Pancreas (tissue), 10 donors: Measurements from ENCODE around the gene NCAM2. TPM values are rescaled to one million over a fixed set of nuclear protein-coding genes. Genes with fewer than 3 reads are reported as not detected.

Experiments
- ATAC-seq, 4 donors: fragments of 200-7000 bp; cut with Tn5 transposase; one replicate each; pipeline versions ENCODE4 v1.8.0 to v1.9.1; 2020; ENCODE audit warnings: mild to moderate bottlenecking in 4 of 4, moderate library complexity in 4 of 4
- DNase-seq, 6 donors: peaks; one replicate each; pipeline ENCODE4 v3.0.0-alpha.2; 2020
- FAIRE-seq: peaks from 2 replicates; lab custom pipeline; 2012; peaks lifted over from hg19 to GRCh38; lab: Jason Lieb, UNC
- H3K27ac ChIP-seq, 4 donors: fragments of 200-600 bp; sonication (generic); 1 replicate in 3 of 4; 2 replicates in 1 of 4; pipeline versions ENCODE4 v1.5.0 to v1.8.0; 2020
- H3K27me3 ChIP-seq, 4 donors: fragments of 200-600 bp; one replicate each; pipeline ENCODE4 v1.8.0; 2021
- H3K36me3 ChIP-seq, 3 donors: fragments of 200-600 bp; sonication (generic) in 1 of 3; one replicate each; pipeline versions ENCODE4 v1.5.0 to v1.8.0; 2020 to 2021
- H3K4me1 ChIP-seq, 3 donors: fragments of 200-600 bp; one replicate each; pipeline ENCODE4 v1.8.0; 2021
- H3K4me3 ChIP-seq, 4 donors: fragments of 200-600 bp; sonication (generic) in 2 of 4; one replicate each; pipeline versions ENCODE4 v1.5.0 to v1.8.0; 2020 to 2021
- H3K9me3 ChIP-seq, 4 donors: fragments of 200-600 bp; one replicate each; pipeline ENCODE4 v1.8.0; 2021
- WGBS, 2 donors: extraction: QIAGEN DNeasy Blood & Tissue Kit; methylation state at CpG; one replicate each; pipeline ENCODE4 v1.1.7; 2013; 5-methylcytosine and 5-hydroxymethylcytosine counted together
- intact Hi-C, 3 donors: fragments of 100-400 bp; cut with DNase I; formaldehyde crosslinking; loops; one replicate each; pipeline versions ENCODE4 v1.11.1 to v1.14.2; 2022
- polyA plus RNA-seq, 2 donors: library from polyadenylated mRNA; stranded (reverse); fragments of 200-250 nt; gene quantifications; one replicate each; pipeline ENCODE4 v1.2.3, GENCODE V29; 2013
- total RNA-seq, 6 donors: library from RNA; stranded (reverse); fragmentation: NEBNext Ultra II Directional in 4 of 6; extraction: Animal tissue kit (Norgen Biotek cat#: 25700) in 4 of 6; gene quantifications; one replicate each; pipeline versions ENCODE4 v1.2.1 to v1.2.4, GENCODE V29; 2021 to 2023
- TF ChIP-seq, protein P1 (sequence below), 4 donors: fragments of 200-600 bp; sonication (generic) in 3 of 4; IDR thresholded peaks; one replicate each; pipeline versions ENCODE4 v1.5.0 to v1.8.0; 2021; ENCODE audit warnings: antibody characterized with exemption in 4 of 4
- donor health status: healthy with polysubstance abuse.
- donor health status: DM: no; HTN: no; CAD: no; lungs with moderate emphysema.
- donor health status: DM: no; HTN: no; CAD: no.
- donor health status: control.
- donor health status: control.
- donor health status: Bipolar disorder and iron deficiency.
- donor health status: DM: yes; HTN: yes; CAD: no.
- donor health status: DM: no; HTN: no; CAD: no.
- donor health status: DM: no; HTN: no; CAD: no.
- donor health status: DM: yes; HTN: yes; CAD: no.

NCAM2 gene
- total and polyA plus RNA-seq, 8 donors, result under 0.01 to 1.0 (median 0.27) TPM

DNA sequence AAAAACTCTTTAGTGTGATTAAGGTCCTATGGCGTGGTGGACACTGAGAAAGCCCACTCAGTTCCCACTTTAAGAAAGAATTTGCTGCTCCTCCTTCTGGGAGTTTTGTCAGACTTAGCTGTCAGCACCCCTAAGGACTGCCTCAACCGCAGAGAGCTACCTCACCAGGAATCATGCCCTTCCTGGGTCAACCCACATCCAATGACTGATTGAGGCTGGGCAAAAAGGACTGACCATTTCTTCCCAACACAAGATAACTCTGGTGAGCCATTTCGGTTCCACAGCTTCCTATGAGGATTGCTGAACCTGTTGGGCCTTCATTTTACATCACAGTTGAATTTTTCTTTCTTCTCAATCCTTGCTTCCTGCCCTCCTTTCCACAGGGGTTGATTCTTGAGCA, 197.9 kb downstream of the NCAM2 start:
- H3K36me3 ChIP-seq, result no peaks in the 10 kb centered on the region
- no peaks in the 10 kb centered on the region for H3K4me1 ChIP-seq
- TF ChIP-seq, protein P1, sequence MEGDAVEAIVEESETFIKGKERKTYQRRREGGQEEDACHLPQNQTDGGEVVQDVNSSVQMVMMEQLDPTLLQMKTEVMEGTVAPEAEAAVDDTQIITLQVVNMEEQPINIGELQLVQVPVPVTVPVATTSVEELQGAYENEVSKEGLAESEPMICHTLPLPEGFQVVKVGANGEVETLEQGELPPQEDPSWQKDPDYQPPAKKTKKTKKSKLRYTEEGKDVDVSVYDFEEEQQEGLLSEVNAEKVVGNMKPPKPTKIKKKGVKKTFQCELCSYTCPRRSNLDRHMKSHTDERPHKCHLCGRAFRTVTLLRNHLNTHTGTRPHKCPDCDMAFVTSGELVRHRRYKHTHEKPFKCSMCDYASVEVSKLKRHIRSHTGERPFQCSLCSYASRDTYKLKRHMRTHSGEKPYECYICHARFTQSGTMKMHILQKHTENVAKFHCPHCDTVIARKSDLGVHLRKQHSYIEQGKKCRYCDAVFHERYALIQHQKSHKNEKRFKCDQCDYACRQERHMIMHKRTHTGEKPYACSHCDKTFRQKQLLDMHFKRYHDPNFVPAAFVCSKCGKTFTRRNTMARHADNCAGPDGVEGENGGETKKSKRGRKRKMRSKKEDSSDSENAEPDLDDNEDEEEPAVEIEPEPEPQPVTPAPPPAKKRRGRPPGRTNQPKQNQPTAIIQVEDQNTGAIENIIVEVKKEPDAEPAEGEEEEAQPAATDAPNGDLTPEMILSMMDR (IDR thresholded peaks at IDR 0.05), result no peak
- H3K27ac ChIP-seq, result no peak overlapping the region
- WGBS, 2 donors, result 41 to 43% methylated on average over 3 of the region's 3 CpGs
- H3K27me3 ChIP-seq, result no peaks in the 10 kb centered on the region
- no peak for DNase-seq
- no peak overlapping the region for H3K4me3 ChIP-seq
- ATAC-seq, result no peak
- no peak for FAIRE-seq
- intact Hi-C loops, result no loop called here
- H3K9me3 ChIP-seq, result no peaks in the 10 kb centered on the region

DNA sequence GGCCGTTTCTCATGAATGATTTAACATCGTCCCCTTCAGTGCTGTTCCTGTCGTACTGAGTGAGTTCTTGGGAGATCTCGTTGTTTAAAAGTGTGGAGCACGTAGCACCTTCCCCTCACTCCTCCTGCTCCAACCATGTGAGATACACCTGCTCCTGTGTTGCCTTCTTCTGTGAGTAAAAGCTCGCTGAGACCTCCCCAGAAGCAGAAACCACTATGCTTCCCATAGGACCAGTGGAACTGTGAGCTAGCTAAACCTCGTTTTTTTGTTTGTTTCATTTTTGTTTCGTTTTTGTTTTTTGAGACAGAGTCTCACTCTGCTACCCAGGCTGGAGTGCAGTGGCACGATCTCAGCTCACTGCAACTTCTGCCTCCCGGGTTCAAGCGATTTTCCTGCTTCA, 198.6 kb downstream of the NCAM2 start:
- Histone ChIP-seq H3K4me1 (no peaks in the 10 kb centered on the region), H3K9me3 (no peaks in the 10 kb centered on the region), H3K27ac (no peak overlapping the region), H3K4me3 (no peak overlapping the region), H3K27me3 (no peaks in the 10 kb centered on the region), H3K36me3 (no peaks in the 10 kb centered on the region)
- FAIRE-seq, result no peak
- 54 to 61% methylated on average over 11 of the region's 11 CpGs for WGBS, 2 donors
- intact Hi-C loops, result no loop called here
- DNase-seq, result no peak
- TF ChIP-seq, protein P1 (IDR thresholded peaks at IDR 0.05), result no peak
- no peak for ATAC-seq

DNA sequence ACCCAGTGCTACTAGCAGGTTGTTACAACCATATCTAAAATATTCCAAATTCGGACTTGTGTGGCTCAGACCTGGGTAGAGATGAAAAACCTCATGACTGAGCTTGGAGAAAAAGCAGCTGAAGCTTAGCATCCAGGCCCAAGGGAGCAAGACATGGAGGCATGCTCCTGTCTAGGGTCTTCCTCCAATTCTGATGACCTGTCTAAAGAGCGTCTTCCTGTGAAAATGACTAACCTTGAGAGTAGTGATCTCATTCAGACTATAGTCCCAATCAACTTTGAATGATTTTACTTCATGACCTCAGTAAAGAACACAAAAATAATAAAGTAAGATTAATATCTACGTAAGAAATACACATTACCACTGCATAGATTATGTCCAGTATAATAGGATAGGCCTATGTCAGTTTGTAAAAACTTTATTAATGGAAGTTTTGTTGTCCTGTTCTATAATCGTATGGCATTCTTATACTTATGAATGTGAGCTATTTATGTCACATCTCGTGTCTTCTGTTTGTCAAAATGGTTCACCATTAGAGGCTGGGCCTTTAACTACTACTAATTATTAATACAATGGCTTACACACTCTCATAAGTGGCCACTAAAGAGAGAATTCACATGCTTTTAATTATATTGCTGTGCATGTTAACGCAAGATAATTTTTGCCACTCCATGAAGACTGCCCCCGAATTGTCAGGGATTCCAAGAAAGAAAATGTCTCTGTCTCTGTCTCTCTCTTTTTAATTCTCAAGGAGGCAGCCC, 201.3 kb downstream of the NCAM2 start:
- TF ChIP-seq, protein P1 (IDR thresholded peaks at IDR 0.05), result no peak
- Histone ChIP-seq H3K27me3 (no peaks in the 10 kb centered on the region), H3K9me3 (no peaks in the 10 kb centered on the region), H3K36me3 (no peaks in the 10 kb centered on the region), H3K27ac (peak overlapping the region in 1 of 4 donors; percentile 17), H3K4me3 (no peak overlapping the region), H3K4me1 (no peaks in the 10 kb centered on the region)
- DNase-seq (no peak), ATAC-seq (no peak), FAIRE-seq (no peak)
- WGBS, 2 donors, result 56 to 64% methylated on average over 7 of the region's 7 CpGs
- intact Hi-C loops, result no loop called here

DNA sequence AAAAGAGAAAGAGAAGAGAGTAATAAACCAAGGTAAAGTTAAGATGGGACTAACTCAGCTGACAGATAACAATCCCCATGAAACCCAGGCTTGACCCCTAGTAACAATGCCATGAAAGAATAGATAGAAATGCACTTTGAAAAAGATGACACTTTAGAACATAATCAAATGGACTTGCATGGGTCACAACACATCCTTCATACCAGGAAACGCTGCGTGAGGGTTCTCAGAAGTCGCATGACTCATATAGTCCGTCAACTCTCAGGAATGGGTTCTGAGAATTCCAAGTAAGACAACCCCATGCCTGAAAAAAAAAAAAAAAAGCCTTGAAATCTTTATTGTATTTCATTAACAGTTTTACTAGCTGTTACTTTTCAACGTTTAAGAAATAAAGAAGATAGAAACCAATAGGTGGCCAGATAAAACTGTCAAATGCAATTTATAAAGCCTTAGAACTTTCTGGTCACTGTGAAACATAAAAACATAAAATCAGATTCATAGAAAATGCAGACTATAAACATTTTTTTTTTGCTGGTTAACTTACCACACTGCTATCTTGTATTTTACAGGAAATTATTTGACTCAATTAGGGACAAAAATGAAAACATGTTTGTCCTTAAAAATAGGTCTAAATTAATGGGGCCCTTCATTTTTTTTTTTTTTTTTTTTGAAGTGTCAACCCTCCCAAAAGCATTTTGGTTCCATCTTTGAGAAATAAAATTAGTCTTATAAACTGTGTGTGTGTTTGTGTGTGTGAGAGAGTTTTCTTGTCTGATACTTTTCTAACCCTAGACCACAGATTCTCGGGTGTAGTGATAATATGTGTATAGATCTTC, 202.1 kb downstream of the NCAM2 start:
- intact Hi-C loops, result no loop called here
- no peaks in the 10 kb centered on the region for H3K36me3 ChIP-seq
- ATAC-seq (peak in 3 of 4 donors; percentile 24 to 87 (median 62)), FAIRE-seq (peak; percentile 83), DNase-seq (no peak)
- no peaks in the 10 kb centered on the region for H3K9me3 ChIP-seq
- 53 to 62% methylated on average over 6 of the region's 6 CpGs for WGBS, 2 donors
- no peak overlapping the region for H3K27ac ChIP-seq
- TF ChIP-seq, protein P1 (IDR thresholded peaks at IDR 0.05), result no peak
- no peak overlapping the region for H3K4me3 ChIP-seq
- H3K4me1 ChIP-seq, result no peaks in the 10 kb centered on the region
- no peaks in the 10 kb centered on the region for H3K27me3 ChIP-seq
